Erythroblast (primary cell): ENCODE measurements around the gene TMEM115.

Experiments used
- DNase-seq, 2 experiments: peaks; one replicate each; lab custom pipeline; 2025; lab: John Stamatoyannopoulos, UW
- GATA1 ChIP-seq: IDR thresholded peaks from 2 replicates; pipeline ENCODE4 v1.6.1; 2011; ENCODE audit warnings: low read depth, mild to moderate bottlenecking, control low read depth, low read length, moderate library complexity
- POLR2A ChIP-seq: IDR thresholded peaks from 2 replicates; pipeline ENCODE4 v1.6.1; 2011; ENCODE audit warnings: mild to moderate bottlenecking, low read length

The TMEM115 gene

GRCh38 chr3:50358911-50359759 is at the start of gene TMEM115:
Gene TMEM115 (minus strand): TSS chr3:50359521. CDS start chr3:50359063, 458 bp downstream.
- peak; percentile 97 to 98 for DNase-seq
- TF ChIP-seq POLR2A (peak; percentile 88), GATA1 (no peak)

GRCh38 chr3:50408443-50408944 is 49.2 kb upstream of the TMEM115 start:
- no peak for TF ChIP-seq GATA1
- TF ChIP-seq POLR2A = no peak
- DNase-seq = no peak

- no peak for DNase-seq
- TF ChIP-seq GATA1 = no peak
- no peak for TF ChIP-seq POLR2A
Observed at GRCh38 chr3:50406487-50406886, 47.2 kb upstream of the TMEM115 start.

GRCh38 chr3:50405249-50405648 is 45.9 kb upstream of the TMEM115 start:
- DNase-seq = peak; percentile 46 to 59

GRCh38 chr3:50401978-50402595 is 42.8 kb upstream of the TMEM115 start:
- no peak for TF ChIP-seq POLR2A
- TF ChIP-seq GATA1 = no peak
- peak; percentile 17 to 32 for DNase-seq

More at GRCh38 chr3:50405249-50405648, 45.9 kb upstream of the TMEM115 start:
- TF ChIP-seq POLR2A = no peak

- TF ChIP-seq POLR2A (no peak), GATA1 (no peak)
- no peak for DNase-seq
Observed at GRCh38 chr3:50396502-50396901, 37.2 kb upstream of the TMEM115 start.

- no peak for TF ChIP-seq POLR2A
- TF ChIP-seq GATA1 = no peak
- DNase-seq = no peak
Observed at GRCh38 chr3:50395070-50395860, 35.9 kb upstream of the TMEM115 start.

- DNase-seq = no peak
- TF ChIP-seq GATA1 = no peak
- no peak for TF ChIP-seq POLR2A
Observed at GRCh38 chr3:50393061-50393460, 33.7 kb upstream of the TMEM115 start.

- TF ChIP-seq GATA1 (no peak), POLR2A (no peak)
- DNase-seq = peak in 1 of 2 experiments; percentile 16
Observed at GRCh38 chr3:50392101-50392715, 32.9 kb upstream of the TMEM115 start.

GRCh38 chr3:50390508-50391224 is 31.3 kb upstream of the TMEM115 start:
- DNase-seq = peak; percentile 65 to 80
- no peak for TF ChIP-seq POLR2A
- TF ChIP-seq GATA1 = no peak

GRCh38 chr3:50389414-50389767 is 30.1 kb upstream of the TMEM115 start:
- DNase-seq = no peak
- TF ChIP-seq GATA1 (no peak), POLR2A (no peak)

- TF ChIP-seq POLR2A (no peak), GATA1 (no peak)
- DNase-seq = no peak
Observed at GRCh38 chr3:50388720-50389413, 29.5 kb upstream of the TMEM115 start.
